ENCODE measurements around the gene RGS16.

The RGS16 gene

DNA sequence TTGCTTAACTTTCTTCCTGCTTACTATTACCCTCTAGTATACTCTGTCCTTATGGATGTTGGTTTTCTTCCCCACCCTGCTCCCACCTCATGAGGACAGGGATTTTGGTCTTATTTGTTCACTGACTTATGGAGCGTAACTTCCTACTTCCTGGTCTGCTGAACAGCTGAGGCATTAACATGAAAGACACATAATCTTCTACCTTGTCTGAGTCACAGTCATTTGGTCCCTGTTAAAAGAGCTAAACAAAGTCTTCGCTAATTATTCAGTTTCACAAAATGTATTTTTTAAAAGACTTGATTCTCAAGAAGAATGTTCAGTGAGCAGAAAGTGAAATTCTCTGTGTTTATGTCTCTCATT lies 33.6 kb downstream of the RGS16 start:
- no peak for DNase-seq

DNA sequence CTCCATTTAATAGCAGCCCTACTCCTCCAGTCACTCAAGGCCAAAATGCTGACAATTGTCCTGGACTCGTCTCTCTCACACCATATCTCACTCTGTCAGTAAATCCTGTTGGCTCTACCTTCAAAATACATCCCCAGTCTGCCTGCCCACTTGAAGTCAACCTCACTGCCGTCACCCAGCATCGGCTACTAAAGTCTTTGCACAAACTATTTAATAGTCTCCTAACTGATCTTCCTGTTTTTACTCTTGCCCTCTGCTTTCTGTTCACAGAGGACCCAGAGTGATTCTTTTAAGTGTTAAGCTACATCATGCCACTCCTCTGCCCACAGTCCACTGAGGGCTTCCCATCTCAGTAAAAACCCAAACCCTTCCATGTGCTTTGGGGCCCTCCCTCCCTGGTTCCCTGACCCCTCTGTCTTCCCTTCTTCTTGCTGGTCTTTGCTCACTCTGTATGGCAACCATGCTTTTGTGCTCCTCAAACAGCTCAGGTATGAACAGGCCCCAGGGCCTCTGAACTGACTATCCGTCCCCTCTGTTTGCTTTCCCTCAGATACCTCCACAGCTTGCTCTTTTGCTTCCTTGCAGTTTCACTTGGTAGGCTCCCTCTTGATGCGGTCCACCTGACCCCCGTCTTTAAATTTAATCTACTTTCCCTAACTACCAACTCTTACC lies 34.1 kb downstream of the RGS16 start:
- no peak for DNase-seq

DNA sequence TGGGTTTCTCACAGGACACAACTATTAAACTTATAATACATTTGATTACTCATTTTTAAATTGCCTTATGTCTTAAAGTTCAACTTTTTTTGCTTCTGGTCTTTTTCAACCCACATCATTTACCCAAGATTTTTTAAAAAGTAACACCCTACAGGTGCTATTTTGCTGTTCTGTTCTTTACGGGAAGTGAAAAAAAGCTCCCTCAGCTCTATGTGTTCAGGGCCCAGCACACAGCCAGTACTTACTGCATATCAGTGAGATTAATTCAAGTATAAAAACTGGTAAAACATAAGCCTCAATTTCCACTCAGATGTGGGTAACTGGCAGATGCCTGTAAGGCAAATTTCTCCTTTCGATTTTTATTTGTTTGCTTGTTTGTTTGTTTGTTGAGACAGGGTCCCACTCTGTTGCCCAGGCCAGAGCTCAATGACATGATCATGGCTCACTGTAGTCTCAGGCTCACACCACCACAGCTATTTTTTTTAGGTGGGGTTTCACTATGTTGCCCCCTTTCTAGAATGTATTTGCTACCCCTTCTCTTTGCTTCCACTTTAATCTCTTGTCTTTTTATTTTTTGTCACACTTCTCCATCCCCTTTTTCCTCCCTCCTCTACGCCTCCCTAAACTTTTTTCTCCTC lies 35.4 kb downstream of the RGS16 start:
- no peak for DNase-seq

DNA sequence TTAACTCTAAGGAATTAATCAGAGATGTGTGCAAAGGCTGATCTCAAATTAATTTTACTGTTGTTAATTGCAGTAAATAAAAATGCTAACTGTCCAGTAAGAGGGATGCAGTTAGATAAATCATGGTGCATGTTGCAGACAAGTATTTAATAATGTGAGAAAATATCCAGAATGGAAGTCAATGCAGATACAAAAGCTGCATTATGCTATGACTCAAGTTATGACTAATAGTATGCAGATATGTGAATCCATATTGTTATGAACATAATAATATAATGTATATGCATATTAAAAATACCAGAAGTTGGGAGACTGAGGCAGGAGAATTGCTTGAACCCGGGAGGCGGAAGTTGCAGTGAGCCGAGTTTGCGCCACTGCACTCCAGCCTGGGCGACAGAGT lies 36.6 kb downstream of the RGS16 start:
- DNase-seq, result no peak

DNA sequence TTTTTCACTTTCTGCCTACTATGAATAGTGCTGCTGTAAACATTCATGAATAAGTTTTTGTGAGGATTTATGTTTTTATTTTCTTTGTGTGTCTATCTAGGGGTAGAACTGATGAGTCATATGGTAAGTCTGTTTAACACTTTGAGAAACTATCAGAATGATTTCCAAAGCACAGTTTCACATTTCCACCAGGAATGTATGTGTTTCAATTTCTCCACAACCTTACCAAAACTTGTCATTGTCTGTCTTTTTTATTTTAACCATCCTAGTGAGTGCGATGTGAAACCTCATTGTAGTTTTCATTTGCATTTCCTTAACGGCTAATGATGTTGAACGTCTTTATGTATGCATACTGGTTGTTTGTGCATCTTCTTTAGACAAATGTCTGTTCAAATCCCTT lies 38.7 kb downstream of the RGS16 start:
- no peak for DNase-seq

DNA sequence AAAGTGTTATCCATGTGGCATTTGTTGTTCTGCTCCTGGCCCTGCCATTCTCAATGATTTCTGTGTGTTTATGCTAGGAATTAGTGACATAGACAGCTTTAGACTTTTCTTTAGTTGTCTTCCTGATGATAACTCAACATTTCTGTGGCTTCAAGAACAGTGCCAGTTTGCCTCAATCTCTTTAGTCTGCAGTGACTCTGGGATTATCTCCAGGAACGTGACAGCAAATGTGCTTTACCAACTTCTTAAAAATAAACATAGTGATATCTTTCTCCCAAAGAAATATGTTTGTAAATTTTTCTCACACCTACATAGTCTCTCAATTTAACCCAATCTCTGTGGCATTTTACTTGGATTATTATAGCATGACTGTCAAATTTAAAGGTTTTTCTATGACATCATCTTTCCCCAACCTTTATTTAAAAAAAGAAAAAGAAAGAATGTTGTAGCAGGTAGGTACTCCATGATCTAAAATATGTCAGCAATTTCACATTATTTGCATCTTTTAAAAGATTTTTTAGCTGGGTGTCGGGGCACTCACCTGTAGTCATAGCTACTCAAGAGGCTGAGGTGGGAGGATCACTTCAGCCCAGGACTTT lies 39.7 kb downstream of the RGS16 start:
- no peak for DNase-seq

DNA sequence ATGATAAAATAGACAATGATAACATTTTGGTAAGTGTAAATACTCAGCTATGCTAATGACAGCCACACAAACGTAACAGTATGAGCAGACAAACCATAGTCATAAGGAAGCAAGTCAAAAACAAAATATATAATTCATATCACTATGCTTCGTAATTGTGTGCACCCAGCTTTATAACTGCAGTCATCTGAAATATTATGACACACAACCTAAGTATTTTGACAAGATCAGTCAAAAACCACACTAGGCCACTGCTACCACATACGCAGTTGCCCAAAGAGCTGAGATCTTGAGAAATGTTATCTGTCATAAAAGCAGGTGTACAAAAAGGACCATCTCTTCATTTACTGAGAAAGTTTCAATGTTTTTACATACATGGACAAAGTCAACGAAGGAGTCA lies 41.1 kb downstream of the RGS16 start:
- DNase-seq, result no peak

DNA sequence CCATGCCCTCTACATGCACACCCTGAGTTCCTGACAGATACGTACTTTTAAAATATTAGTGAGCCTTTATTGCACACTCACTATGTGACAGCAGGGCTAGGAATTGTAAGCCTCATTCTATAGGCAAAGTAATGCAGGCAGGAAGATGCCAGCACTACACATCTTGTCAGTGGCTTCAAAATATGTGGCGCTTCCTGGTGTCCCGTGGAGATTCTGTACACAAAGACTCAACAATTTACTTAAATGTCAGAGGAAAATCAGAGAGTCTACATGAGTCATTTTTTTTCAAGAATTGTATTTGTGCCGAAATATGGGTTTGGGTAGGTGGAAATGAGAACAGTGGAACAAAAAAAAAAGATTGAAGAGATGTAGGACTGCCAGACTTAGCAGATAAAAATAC lies 42.7 kb downstream of the RGS16 start:
- DNase-seq, result no peak

DNA sequence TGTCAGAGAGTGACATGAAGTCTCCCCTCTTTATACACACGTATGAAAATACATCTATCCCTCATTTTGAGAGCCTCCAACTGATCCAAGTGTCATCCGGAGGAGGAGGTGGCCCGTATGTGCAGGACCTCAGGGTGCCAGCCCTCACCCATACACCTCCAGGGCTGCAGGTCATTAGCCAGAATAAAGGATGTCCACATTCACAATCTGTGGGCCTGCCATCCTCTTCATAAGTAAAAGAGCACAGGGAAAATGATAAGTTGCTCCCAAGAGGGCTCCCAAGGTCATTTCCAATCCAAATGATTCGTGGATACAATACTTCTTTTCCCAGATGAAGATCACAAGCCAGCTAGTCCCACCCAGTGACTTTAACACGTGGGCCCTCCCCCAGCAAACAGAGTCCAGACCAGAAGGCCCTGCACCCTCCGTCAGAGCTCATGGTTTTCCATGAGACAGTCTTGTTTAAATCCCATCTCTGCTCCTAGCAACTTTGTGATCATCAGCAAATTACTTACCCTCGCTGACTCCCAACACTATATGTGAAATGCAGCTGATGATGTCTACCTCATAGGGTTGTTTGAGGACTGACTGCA lies 43.7 kb downstream of the RGS16 start:
- no peak for DNase-seq

DNA sequence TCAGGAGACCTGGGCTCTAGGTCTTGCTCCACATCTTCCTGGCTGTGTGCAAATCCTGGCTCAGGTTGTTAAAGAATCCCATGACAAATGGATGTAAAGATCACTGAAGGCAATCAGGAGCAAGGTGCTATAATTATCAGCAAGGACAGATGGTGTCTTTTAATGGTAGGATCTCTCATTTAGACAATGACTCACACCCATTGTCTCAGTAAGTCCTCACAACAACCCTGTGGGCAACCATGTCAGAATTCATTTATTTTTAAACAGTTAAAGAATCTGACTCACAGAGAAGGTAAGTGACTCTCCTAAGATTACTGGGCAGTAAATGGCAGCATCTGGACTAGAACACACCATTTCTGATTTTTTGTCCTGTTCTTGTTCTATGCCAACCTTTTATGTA lies 47.9 kb downstream of the RGS16 start:
- DNase-seq, result no peak

DNA sequence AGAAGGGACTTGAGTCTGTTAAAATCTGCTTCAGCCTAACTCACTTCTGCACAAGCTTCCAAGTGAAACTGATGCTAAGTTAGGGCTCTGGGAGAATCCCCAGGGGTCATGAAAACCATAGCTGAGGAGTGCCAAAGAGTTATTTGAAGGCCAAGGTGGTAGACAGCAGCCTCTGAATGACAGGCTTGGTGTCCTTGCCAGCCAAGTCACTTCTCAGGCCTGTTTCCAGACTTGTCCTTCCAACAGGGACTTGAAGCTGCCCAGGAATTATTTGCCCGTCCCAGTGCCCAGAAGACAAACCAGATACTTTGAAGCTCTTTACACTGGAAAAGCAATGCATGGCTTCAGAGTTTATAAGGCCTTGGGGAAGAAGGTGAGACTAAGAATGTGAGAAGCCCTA lies 48.7 kb downstream of the RGS16 start:
- DNase-seq, result no peak

DNA sequence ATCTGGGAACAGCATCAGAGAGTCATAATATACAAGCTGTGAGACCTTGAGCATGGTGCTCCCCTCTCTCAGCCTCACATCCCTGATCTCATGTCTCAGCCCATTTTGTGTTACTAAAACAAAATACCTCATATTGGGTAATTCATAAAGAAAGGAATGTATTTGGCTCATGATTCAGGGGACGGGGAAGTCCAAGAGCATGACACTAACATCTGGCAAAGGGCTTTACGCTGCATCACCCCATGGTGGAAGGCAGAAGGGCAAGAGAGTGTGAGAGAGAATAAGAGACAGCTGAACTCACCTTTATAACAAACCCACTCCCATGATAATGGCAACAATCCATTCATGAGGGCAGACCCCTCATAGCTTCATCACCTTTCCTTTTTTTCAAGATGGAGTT lies 51.7 kb downstream of the RGS16 start:
- DNase-seq, result no peak

DNA sequence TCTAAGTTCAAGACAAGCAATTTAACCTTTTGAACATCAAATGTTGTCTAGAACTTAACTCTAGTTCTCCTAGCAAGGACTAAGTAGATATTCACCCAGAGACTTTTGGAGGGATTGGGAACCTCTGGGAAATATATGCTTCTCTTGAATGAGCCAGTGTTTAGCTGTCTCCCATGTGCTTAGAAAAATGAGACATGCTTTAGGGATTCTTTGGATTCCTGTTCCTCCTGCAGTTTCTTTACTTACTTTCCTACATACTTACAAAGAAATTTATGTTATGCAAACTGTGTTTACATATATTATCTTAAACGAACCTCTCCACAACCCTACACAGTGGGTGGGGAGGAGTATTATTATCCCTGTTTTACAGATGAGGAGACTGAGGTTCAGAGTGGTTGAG lies 54.4 kb downstream of the RGS16 start:
- DNase-seq, result no peak

DNA sequence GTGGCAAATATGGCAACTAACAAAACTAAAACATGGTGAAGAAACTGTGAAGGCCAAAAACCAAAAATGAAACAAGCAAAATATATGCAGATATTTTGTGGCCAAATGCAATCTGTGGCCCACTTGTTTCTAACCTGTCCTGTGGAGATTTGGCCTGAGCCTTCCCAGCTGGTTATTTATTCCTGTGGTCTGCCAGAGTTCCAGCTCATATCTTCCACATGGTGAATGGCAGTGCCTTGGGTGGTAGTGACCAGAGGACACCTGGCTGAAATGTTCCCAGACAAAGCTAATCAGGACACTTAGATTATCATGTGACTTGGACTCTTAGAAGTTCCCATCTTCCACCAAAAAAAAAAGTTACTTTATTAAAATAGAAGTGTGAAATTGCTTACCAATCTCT lies 54.8 kb downstream of the RGS16 start:
- DNase-seq, result no peak

Data from activated naive CD4-positive, alpha-beta T cell treated with Interleukin-2 at 50 U/mL for 16 hours (primary cell).